GM12878 (cell line): ENCODE measurements around the gene TPSB2. TPM values are rescaled to one million over a fixed set of nuclear protein-coding genes. Genes with fewer than 3 reads are reported as not detected.
"Not testable (repeated sequence)": the region's sequence is repeated elsewhere in the genome, so short reads cannot be mapped to it uniquely, and the experiment has no call there.

Source experiments
- ATAC-seq: fragments of 200-7000 bp; cut with Tn5 transposase; 3 replicates; pipeline ENCODE4 v1.9.1; 2020; ENCODE audit warnings: mild to moderate bottlenecking, moderate library complexity
- Bru-seq: library from RNA; stranded (reverse); fragments of 400-500 nt; gene quantifications from one replicate; lab custom pipeline; 2021; lab: Mats Ljungman, UMichigan
- BruChase-seq, 2 experiments: library from RNA; stranded (reverse); fragments of 400-500 nt; gene quantifications; one replicate each; lab custom pipeline; 2021; lab: Mats Ljungman, UMichigan
- BruUV-seq: library from RNA; stranded (reverse); fragments of 400-500 nt; replicated peaks from 2 replicates; lab custom pipeline; 2021; lab: Mats Ljungman, UMichigan
- CTCF ChIA-PET: fragments of 300-600 bp; sonication (Branson Sonifier 250); formaldehyde crosslinking; extraction: SDS; loops from one replicate; lab custom pipeline; 2021; ENCODE audit warnings: inconsistent platforms; lab: Yijun Ruan, JAX
- POLR2A ChIA-PET: fragments of 350-600 bp; formaldehyde crosslinking; extraction: SDS; loops from one replicate; lab custom pipeline; 2021; ENCODE audit warnings: inconsistent platforms; lab: Charles Lee
- RAD21 ChIA-PET: fragments of 300-600 bp; sonication (Branson Sonifier 250); formaldehyde crosslinking; loops from one replicate; lab custom pipeline; 2023; ENCODE audit warnings: antibody characterized with exemption; ENCODE audit not compliant: unreplicated experiment; lab: Charles Lee
- SMC1A ChIA-PET: fragments of 300-600 bp; sonication (Branson Sonifier 250); formaldehyde crosslinking; loops from one replicate; lab custom pipeline; 2023; ENCODE audit not compliant: unreplicated experiment, uncharacterized antibody; lab: Charles Lee
- DNase-seq: peaks from one replicate; pipeline ENCODE4 v3.0.0-alpha.2; 2011; ENCODE audit warnings: low read depth, low spot score
- FAIRE-seq: peaks from 3 replicates; lab custom pipeline; 2011; peaks lifted over from hg19 to GRCh38; lab: Jason Lieb, UNC
- H2AFZ ChIP-seq: 2 replicates; pipeline ENCODE4 v1.6.0; 2011; ENCODE audit warnings: low read depth, low read length, control low read depth; ENCODE audit not compliant: control insufficient read depth
- H3K27ac ChIP-seq: 2 replicates; pipeline ENCODE4 v1.5.1; 2011; ENCODE audit warnings: control low read depth; ENCODE audit not compliant: control insufficient read depth, insufficient read depth
- H3K27me3 ChIP-seq, 2 experiments: replicated peaks in 1 of 2; 2 replicates each; pipeline versions ENCODE4 v1.6.0 to v1.6.1; 2011; ENCODE audit warnings: low read length in 1 of 2; ENCODE audit not compliant: control insufficient read depth in 2 of 2, insufficient read depth in 2 of 2
- H3K36me3 ChIP-seq, 2 experiments: 2 replicates each; pipeline ENCODE4 v1.5.1; 2011; ENCODE audit warnings: low read length in 1 of 2; ENCODE audit not compliant: control insufficient read depth in 2 of 2, insufficient read depth in 2 of 2
- H3K4me1 ChIP-seq: 2 replicates; pipeline ENCODE4 v1.6.1; 2011; ENCODE audit warnings: mild to moderate bottlenecking, low read length, moderate library complexity, mixed read lengths; ENCODE audit not compliant: control insufficient read depth, insufficient read depth
- H3K4me2 ChIP-seq: 2 replicates; pipeline ENCODE4 v1.6.0; 2011; ENCODE audit warnings: control low read depth; ENCODE audit not compliant: control insufficient read depth, insufficient read depth
- H3K4me3 ChIP-seq: fragments of 200-600 bp; sonication (generic); 2 replicates; pipeline ENCODE4 v1.5.1; 2016
- H3K79me2 ChIP-seq: 2 replicates; pipeline ENCODE4 v1.6.0; 2011; ENCODE audit warnings: low read length; ENCODE audit not compliant: control insufficient read depth, insufficient read depth
- H3K9ac ChIP-seq: 2 replicates; pipeline ENCODE4 v1.8.0; 2011; ENCODE audit warnings: low read length, control low read depth, mixed read lengths; ENCODE audit not compliant: control insufficient read depth, insufficient read depth
- H3K9me3 ChIP-seq: replicated peaks from 3 replicates; pipeline ENCODE4 v1.5.1; 2011; ENCODE audit warnings: mild to moderate bottlenecking, low read length; ENCODE audit not compliant: control insufficient read depth, insufficient read depth
- H4K20me1 ChIP-seq: 2 replicates; pipeline ENCODE4 v1.6.0; 2011; ENCODE audit not compliant: control insufficient read depth, insufficient read depth
- CBX3 ChIP-seq: fragments of 200-600 bp; sonication (generic); IDR thresholded peaks from 2 replicates; pipeline ENCODE4 v1.6.1; 2016; ENCODE audit warnings: low read depth, borderline replicate concordance
- POLR2A ChIP-seq: IDR thresholded peaks from 2 replicates; pipeline ENCODE4 v1.6.1; 2011; ENCODE audit warnings: low read depth, mild to moderate bottlenecking, low read length
- SUPT20H ChIP-seq: IDR thresholded peaks from 2 replicates; pipeline ENCODE4 v1.6.1; 2011; ENCODE audit warnings: low read depth, mild to moderate bottlenecking, low read length, moderate library complexity, borderline replicate concordance; ENCODE audit not compliant: control insufficient read depth
- TARDBP ChIP-seq: IDR thresholded peaks from 2 replicates; pipeline ENCODE4 v1.6.1; 2016; ENCODE audit warnings: borderline replicate concordance
- WGBS: methylation state at CpG from one replicate; pipeline ENCODE4 v1.1.6; 2016; ENCODE audit warnings: low lambda C conversion rate; ENCODE audit not compliant: insufficient replicate concordance, insufficient coverage; ENCODE audit errors: missing lambda C conversion rate; 5-methylcytosine and 5-hydroxymethylcytosine counted together
- in situ Hi-C: fragments of 300-500 bp; cut with MboI; formaldehyde crosslinking; loops from 9 replicates; pipeline ENCODE4 v1.14.3; 2018; ENCODE audit warnings: mixed read lengths
- intact Hi-C: fragments of 100-400 bp; cut with micrococcal nuclease; formaldehyde crosslinking; loops from one replicate; pipeline ENCODE4 v1.14.2; 2022; ENCODE audit not compliant: unreplicated experiment
- long read RNA-seq, 2 experiments: library from polyadenylated mRNA; unstranded; transcript quantifications; one replicate each; pipeline ENCODE4 v2.0.0, GENCODE V29; 2019 to 2020
- polyA minus RNA-seq, 3 experiments: library from RNA; depleted of rRNA, polyadenylated mRNA; stranded (reverse); fragments of >200 nt; gene quantifications; 2 replicates each; pipeline ENCODE4 v1.2.3, GENCODE V29; 2011
- polyA plus RNA-seq, 11 experiments: library from polyadenylated mRNA; depleted of rRNA in 4 of 11; unstranded in 6 of 11; stranded (reverse) in 5 of 11; fragments of >200 nt; fragmentation: Nextera tagmentation in 4 of 11; fragmentation: Illumina TruSeq in 1 of 11; extraction: Ambion mirVana in 4 of 11; extraction: Trizol in 1 of 11; gene quantifications; 1 replicate in 1 of 11; 2 replicates in 10 of 11; pipeline versions ENCODE4 v1.2.1 to v1.2.3, GENCODE V29; 2011 to 2016; ENCODE audit warnings: inconsistent platforms in 2 of 11, missing spikeins in 2 of 11, low read depth in 1 of 11
- total RNA-seq, 4 experiments: library from RNA; depleted of rRNA in 3 of 4; stranded (reverse); fragments of >200 nt in 3 of 4; fragmentation: Illumina TruSeq in 1 of 4; extraction: Trizol in 1 of 4; gene quantifications; 2 replicates each; pipeline versions ENCODE4 v1.2.1 to v1.2.3, GENCODE V29; 2013 to 2021

The TPSB2 gene
- not detected in 2 replicates for total RNA-seq (2013; cell fraction: nucleolus; rRNA removed)
- total RNA-seq (2014; rRNA removed) (not detected in 2 replicates), total RNA-seq (2014; rRNA removed; fragmentation: Illumina TruSeq; extraction: Trizol) (not detected in 2 replicates), total RNA-seq (2021) (0.19 TPM in 1 of 2 replicates, not detected in the other), polyA plus RNA-seq (2011; rRNA removed) (not detected in 2 replicates), polyA plus RNA-seq (2014; fragmentation: Illumina TruSeq; extraction: Trizol) (not detected in 2 replicates), polyA plus RNA-seq (2014; fragmentation: Nextera tagmentation; extraction: Ambion mirVana) (not detected), polyA plus RNA-seq (2014; rRNA removed) (not detected in 2 replicates), polyA plus RNA-seq (2016; fragmentation: Nextera tagmentation; extraction: Ambion mirVana) (not detected), polyA minus RNA-seq (2011; rRNA and poly(A)+ RNA removed) (not detected in 2 replicates), Bru-seq, nascent RNA (not detected), BruChase-seq, experiment 1, labeled RNA remaining after a 6-hour chase (not detected), BruChase-seq, experiment 2, labeled RNA remaining after a 2-hour chase (not detected)
- not detected for polyA plus RNA-seq (2011; ENCODE audit: low read depth)
- polyA plus RNA-seq (2011; cell fraction: cytosol; rRNA removed), result not detected in 2 replicates
- polyA plus RNA-seq (2011; cell fraction: nucleus; rRNA removed), result not detected in 2 replicates
- polyA plus RNA-seq (2012), result not detected in 2 replicates
- not detected in 2 replicates for polyA minus RNA-seq (2011; cell fraction: cytosol; rRNA and poly(A)+ RNA removed)
- not detected in 2 replicates for polyA minus RNA-seq (2011; cell fraction: nucleus; rRNA and poly(A)+ RNA removed)
- long read RNA-seq, experiment 1, result 0 reads
- long read RNA-seq, experiment 2, result 0 reads

GRCh38 chr16:1230084-1230470 lies at the start of gene TPSB2:
Gene TPSB2 (minus strand): TSS chr16:1230184. CDS start chr16:1229951, 233 bp downstream.
- H3K27ac ChIP-seq, CTCF ChIA-PET, H3K9ac ChIP-seq, H2AFZ ChIP-seq, intact Hi-C loops, H3K36me3 ChIP-seq, H3K4me2 ChIP-seq, H3K27me3 ChIP-seq, H4K20me1 ChIP-seq, DNase-seq, in situ Hi-C loops, RAD21 ChIA-PET, H3K4me3 ChIP-seq, H3K9me3 ChIP-seq, POLR2A ChIA-PET, H3K79me2 ChIP-seq, SMC1A ChIA-PET, H3K4me1 ChIP-seq, BruUV-seq, FAIRE-seq, ATAC-seq: not testable (repeated sequence)
- WGBS, result no CpG with 5 or more reads among the region's 11 CpGs

- intact Hi-C loops, result no loop called here
- Histone ChIP-seq H3K4me1 (no peaks in the 10 kb centered on the region), H3K4me2 (no peak overlapping the region), H3K9me3 (no peaks in the 10 kb centered on the region), H2AFZ (no peak overlapping the region), H3K27ac (no peak overlapping the region), H4K20me1 (no peaks in the 10 kb centered on the region), H3K4me3 (no peak overlapping the region), H3K79me2 (no peaks in the 10 kb centered on the region), H3K36me3 (no peaks in the 10 kb centered on the region), H3K27me3 (no peaks in the 10 kb centered on the region; a peak in 1 of 4 replicates), H3K9ac (no peak overlapping the region)
- TF ChIP-seq SUPT20H (no peak), TARDBP (no peak), CBX3 (no peak), POLR2A (no peak)
- ChIA-PET POLR2A (no interaction called here), RAD21 (no interaction called here), CTCF (no interaction called here), SMC1A (no interaction called here)
- no TSS peak for BruUV-seq
- no peak for ATAC-seq
- in situ Hi-C loops, result no loop called here
- WGBS, result 39% methylated on average over 30 of the region's 30 CpGs
- FAIRE-seq, result no peak
- no peak for DNase-seq
These were observed 49.3 kb upstream of the TPSB2 start for GRCh38 chr16:1279081-1279944.
